GM04503 (cell line): ENCODE measurements around the gene RAB19.

Source experiments
- DNase-seq: peaks from one replicate; pipeline ENCODE4 v3.0.0-alpha.2; 2012; ENCODE audit warnings: low read depth

Gene RAB19

GRCh38 chr7:140403878-140404564 is at the start of gene RAB19:
TSS of gene RAB19 (plus strand) at chr7:140404058. CDS start at chr7:140407647, 3,589 bp downstream.
- DNase-seq: no peak

GRCh38 chr7:140358024-140358411 is 45.8 kb upstream of the RAB19 start:
- no peak for DNase-seq

DNA sequence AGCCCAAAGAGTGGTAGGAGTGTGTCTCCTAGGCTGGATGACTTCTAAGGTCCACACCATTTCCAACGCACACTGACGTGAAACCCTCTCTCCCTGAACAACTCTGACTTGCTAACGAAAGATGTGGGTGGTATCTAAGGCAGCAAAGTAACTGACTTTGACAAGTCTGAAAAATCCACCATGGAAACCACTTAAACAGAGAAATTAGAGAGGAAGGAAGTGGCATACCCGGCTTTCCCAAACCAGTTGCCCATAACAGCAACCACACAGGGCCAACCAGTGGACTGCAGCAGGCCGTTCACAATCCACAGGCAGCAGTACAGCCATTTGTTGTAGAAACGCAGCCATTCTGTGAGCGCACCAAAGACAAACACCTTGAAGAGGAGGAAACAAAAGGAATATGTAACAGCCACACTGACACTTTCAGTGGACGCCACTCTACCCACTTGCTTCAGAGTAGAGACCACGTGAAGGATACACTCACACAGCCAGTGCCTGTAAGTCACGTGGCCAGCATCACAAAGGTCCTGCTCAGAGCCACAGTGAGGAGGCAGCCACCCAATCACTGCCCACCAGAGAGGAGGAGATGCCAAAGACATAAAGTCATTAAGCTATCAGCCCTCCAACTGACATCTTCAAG is 45.3 kb upstream of the RAB19 start:
- no peak for DNase-seq

DNA sequence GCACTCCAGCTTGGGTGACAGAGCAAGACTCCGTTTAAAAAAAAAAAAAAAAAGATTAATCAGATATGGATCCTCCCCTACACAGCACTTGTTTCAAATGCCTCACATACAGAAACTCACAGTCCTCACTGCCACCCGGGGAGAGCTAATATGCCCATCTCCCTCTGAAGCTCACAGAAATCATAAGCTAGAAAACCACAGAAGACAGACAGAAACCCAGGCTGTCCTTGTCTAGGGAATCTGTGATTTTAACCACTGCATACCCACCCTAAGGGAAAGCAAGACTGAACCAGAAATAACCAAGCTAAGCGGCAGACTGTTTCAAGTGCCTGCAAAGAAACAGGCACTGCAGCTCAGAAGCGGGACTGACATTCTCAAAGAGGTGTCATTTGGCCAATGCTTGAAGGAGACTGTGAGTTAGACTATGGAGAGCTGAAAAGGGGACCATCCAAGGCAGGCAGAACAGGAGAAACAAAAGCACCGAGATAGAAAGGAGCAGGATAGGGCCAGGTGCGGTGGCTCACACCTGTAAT is 43.1 kb upstream of the RAB19 start:
- no peak for DNase-seq

- DNase-seq: no peak
These were observed 39.0 kb upstream of the RAB19 start for GRCh38 chr7:140364819-140365218.

GRCh38 chr7:140367528-140367927 is 36.3 kb upstream of the RAB19 start:
- no peak for DNase-seq

DNA sequence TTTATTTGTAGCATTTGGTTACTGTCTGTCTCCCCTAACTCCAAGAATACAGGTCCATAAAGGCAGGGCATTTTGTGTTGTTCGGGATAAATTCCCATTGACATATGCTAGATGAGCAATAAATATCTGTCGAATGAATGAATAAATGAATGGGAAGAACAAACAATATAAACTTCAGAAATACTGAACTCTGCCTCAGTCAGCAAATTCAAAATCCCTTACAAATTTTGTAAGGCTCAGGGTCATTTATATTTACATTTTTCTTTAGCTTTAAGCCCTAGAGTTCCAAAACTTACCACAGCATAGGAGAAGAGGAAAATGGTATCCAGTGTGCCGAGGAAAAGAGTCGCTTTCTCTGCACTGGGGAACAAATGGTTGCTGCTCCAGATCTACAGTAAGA is 34.6 kb upstream of the RAB19 start:
- DNase-seq: no peak

- DNase-seq: no peak
These were observed 28.5 kb upstream of the RAB19 start for GRCh38 chr7:140375323-140375722.

- no peak for DNase-seq
These were observed 27.7 kb upstream of the RAB19 start for GRCh38 chr7:140375892-140376730.

- DNase-seq: no peak
These were observed 19.7 kb upstream of the RAB19 start for GRCh38 chr7:140383954-140384713.

DNA sequence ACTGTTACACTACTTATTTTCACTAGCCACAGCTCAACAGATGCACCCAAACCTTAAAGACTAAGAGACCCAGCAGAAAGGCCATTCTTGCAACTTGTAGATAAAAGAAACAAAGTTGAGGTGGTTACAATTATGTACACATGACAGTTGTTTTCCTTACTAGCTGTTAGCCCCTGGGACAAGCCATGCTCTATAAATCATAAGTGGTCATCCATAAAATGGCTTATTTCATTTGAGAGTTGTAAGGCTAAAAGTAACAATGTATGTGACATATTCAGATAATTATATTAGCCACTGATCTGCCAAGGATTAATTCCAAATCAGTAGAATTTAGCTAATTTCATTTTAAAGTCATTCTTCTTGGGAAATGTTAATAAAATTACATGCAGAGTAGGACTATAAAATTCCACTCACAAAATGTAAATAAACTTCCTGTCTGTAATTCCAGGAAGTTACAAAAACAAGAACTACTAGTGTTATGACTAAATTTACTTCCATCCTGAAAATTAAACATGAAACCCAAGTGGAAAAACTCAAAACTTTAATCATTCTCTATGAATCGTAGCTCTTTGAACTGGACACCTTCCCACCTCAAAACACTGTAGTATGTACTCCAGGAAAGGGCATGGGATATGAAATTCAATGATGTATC is 18.8 kb upstream of the RAB19 start:
- DNase-seq: no peak

DNA sequence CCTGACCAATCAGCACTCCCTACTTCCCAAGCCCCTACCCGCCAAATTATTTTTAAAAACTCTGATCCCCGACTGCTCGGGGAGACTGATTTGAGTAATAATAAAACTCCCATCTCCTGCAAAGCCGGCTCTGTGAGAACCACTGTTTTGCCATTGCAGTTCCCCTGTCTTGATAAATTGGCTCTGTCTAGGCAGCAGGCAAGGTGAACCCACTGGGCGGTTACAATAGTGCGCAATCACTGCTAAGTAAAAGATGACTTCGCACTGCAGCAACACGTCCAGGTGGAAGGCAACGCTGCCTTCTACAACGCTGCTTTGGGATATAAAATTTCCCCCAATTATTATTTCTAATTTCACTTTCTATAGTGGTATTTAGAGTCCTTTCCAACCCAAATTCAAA is 14.4 kb upstream of the RAB19 start:
- DNase-seq: no peak

GRCh38 chr7:140390034-140390433 is 13.8 kb upstream of the RAB19 start:
- no peak for DNase-seq

DNA sequence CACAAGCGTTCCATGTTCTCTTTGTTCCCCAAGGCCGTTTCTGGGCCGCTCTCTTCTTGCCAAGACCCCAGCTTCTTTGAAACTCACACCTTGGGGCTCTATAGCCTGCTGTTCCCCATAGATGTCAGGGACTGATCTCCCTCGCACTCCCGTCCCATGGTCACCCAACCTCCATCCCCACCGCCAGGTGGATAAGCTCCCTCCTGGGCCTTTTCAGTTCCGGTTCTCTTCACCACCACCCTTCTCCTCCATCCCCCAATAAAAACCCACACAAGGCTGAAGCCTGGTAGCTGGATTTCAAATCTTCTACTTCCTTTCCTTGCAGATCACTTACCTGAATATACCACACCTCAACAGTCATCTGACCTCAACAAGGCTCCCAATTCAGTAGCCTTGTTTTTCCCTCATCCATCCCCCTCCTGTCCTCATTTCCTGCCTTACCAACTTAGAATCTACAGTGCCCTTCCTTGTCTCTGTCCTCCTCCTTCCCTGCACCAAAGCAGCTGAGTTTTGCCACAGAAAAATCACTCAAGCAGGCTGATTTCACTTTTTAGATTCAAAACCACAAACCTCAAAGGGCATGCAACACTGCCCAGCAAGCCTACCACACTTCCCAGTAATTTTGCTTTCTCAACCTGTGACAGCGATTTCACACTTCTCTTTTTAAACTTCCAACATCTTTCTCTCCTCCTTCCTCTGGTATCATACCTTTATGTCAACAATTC is 13.2 kb upstream of the RAB19 start:
- DNase-seq: no peak

- DNase-seq: no peak
These were observed 12.2 kb upstream of the RAB19 start for GRCh38 chr7:140391634-140392033.

DNA sequence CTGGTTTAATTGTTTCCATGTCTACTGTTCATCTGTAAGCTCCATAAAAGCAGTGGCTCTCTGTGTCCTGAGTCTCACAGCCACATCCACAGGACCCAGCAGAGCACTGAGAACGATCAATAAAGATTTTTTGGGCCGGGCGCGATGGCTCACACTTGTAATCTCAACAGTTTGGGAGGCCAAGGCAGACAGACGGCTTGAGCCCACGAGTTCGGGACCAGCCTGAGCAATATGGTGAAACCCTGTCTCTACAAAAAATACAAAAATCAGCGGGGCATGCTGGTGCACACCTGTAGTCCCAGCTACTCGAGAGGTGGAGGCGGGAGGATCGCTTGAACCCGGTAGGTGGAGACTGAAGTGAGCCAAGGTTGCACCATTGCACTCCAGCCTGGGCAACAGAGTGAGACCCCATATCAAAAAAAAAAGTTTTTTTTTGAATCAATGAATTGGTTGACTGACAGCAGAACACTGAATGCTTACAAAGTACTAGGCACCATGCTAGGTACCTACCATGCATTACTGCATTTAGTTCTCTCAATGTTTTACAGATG is 10.0 kb upstream of the RAB19 start:
- no peak for DNase-seq

DNA sequence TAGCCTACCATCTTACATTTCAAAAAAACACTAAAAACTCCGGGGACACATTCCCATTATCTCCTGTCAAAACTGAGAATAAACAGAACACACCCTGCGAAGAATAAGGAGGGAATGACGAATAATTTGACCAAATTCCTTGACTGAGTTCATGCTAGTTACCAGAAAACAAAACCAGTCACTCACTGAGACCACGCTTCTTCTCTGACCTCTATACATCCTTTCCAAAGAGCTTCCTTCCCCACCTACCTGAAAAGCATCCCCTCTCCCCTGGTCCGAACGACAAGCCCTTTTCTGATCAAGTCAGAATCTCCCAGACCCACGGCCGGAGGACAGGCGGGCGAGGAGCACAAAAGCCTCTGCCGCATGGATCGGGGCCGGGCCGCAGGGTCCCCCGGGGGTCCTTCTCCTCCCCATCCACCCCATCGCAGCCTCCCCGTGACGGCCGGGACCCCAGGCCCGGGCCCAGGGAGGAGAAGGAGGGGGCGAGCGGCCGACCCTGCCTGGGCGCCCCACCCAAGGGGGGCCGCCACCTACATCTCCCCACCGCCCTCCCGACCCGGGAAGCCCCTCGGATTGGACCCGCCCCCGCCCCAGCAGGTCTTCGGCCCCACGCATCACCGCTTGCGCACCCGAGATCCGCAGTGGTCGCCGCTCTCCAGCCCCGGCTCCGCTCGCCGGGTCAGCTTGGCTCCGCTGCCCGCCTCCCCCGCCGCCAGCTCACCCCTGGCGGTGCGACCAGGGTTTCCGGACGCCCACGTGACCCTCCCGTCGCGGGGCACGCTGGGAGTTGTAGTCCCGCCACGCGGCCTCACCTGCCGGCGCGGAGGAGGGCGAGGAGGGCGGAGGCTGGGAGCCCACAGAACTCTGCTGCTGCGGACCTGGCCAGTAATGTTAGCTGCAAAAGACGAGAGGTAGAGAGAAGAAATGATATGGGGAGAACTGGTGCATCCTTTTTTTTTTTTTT is 5.8 kb upstream of the RAB19 start, which contains the start of gene SLC37A3:
Gene SLC37A3, minus strand, starts transcription at position 747 of the 967 bp plus-strand sequence. CDS start 16,004 bp downstream, outside the sequence.
- peak; percentile 39 for DNase-seq

DNA sequence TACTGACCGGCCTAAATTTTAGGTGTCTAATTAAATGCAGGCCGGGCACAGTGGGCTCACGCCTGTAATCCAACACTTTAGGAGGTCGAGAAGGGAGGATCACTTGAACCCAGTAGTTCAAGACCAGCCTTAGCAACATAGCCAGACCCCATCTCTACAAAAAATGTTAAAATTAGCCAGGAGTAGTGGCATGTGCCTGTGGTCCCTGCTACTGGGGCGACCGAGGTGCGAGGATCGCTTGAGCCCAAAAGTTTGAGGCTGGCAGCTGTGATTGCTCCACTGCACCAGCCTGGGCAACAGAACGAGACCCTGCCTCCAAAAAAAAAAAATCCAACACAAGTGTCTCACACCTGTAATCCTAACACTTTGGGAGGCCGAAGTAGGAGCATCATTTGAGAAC is 5.0 kb upstream of the RAB19 start:
- no peak for DNase-seq

- no peak for DNase-seq
These were observed 3.5 kb upstream of the RAB19 start for GRCh38 chr7:140400381-140400780.
